LNCaP clone FGC (cell line): ENCODE measurements around the gene PRKCH.

Source experiments
- DNase-seq: peaks from one replicate; pipeline ENCODE4 v3.0.0-alpha.2; 2011; ENCODE audit warnings: low read depth
- H3K4me3 ChIP-seq: 2 replicates; pipeline ENCODE4 v1.5.1; 2011; ENCODE audit warnings: mild to moderate bottlenecking, low read depth, low read length, control low read depth
- CTCF ChIP-seq: IDR thresholded peaks from 2 replicates; pipeline ENCODE4 v1.5.1; 2012; ENCODE audit warnings: mild to moderate bottlenecking; ENCODE audit not compliant: control insufficient read depth, insufficient read depth; ENCODE audit errors: extremely low read depth

The PRKCH gene

GRCh38 chr14:61438036-61438435, 116.7 kb downstream of the PRKCH start:
- DNase-seq, result no peak
- no peak overlapping the region for H3K4me3 ChIP-seq
- no peak for TF ChIP-seq CTCF

- no peak overlapping the region; the same call in 1 of the 2 replicates for H3K4me3 ChIP-seq
- DNase-seq, result no peak
- no peak for TF ChIP-seq CTCF
Measured at GRCh38 chr14:61438497-61438859, 117.1 kb downstream of the PRKCH start.

GRCh38 chr14:61438860-61439765, 117.7 kb downstream of the PRKCH start:
- TF ChIP-seq CTCF, result no peak
- DNase-seq, result peak; percentile 97
- peak overlapping the region; percentile 40 for H3K4me3 ChIP-seq

GRCh38 chr14:61439779-61440418, 118.5 kb downstream of the PRKCH start:
- peak overlapping the region; percentile 40 for H3K4me3 ChIP-seq
- DNase-seq, result no peak
- TF ChIP-seq CTCF, result no peak

GRCh38 chr14:61443481-61443880, 122.1 kb downstream of the PRKCH start:
- no peak for DNase-seq
- TF ChIP-seq CTCF, result no peak
- H3K4me3 ChIP-seq, result no peak overlapping the region

GRCh38 chr14:61444215-61444768, 122.9 kb downstream of the PRKCH start:
- H3K4me3 ChIP-seq, result no peak overlapping the region
- no peak for TF ChIP-seq CTCF
- DNase-seq, result no peak
